Measurements from ENCODE around the gene SGK1. TPM values are rescaled to one million over a fixed set of nuclear protein-coding genes. Genes with fewer than 3 reads are reported as not detected.

Gene SGK1
- polyA plus RNA-seq, 1 donor from 2014 or later = 10.3 TPM

DNA sequence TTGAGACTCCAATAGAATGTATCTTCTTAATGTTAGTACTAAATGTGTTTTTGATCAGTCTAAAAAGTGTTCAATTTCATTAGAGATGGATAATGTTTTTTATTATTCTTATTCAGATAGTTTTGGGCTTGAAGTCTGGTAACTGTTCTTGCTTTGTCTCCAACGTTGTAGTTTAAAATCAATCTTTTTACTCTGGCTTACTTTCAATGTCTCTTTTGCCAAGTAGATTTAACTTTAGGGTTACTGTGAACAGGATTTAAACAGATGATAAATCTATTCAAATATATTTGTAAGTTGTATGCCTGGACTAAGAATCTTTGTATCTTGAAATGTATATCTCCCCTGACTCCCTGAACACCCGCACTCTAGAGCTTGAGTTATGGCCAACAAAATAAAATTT, 51.1 kb downstream of the SGK1 start:
- no peaks in the 10 kb centered on the region for H3K9me3 ChIP-seq (ENCODE audit: low read length)
- no peak overlapping the region for H3K4me2 ChIP-seq (ENCODE audit: low read length)
- H3K36me3 ChIP-seq (ENCODE audit: insufficient read depth, low read length) = no peaks in the 10 kb centered on the region
- TF ChIP-seq TAF1 (IDR thresholded peaks at IDR 0.05; ENCODE audit: low read depth) (no peak), EP300 (conservative IDR thresholded peaks at IDR 0.05; ENCODE audit: poor library complexity, severe bottlenecking) (no peak), POLR2AphosphoS5 (IDR thresholded peaks at IDR 0.05) (no peak), MXI1 (conservative IDR thresholded peaks at IDR 0.05; ENCODE audit: poor library complexity, severe bottlenecking) (no peak), RAD21 (conservative IDR thresholded peaks at IDR 0.05) (no peak), EZH2 (IDR thresholded peaks at IDR 0.05; ENCODE audit: borderline replicate concordance, insufficient read depth, low read length, poor library complexity, severe bottlenecking) (no peak), SMC3 (conservative IDR thresholded peaks at IDR 0.05; ENCODE audit: poor library complexity) (no peak)
- TF ChIP-seq, protein P1, sequence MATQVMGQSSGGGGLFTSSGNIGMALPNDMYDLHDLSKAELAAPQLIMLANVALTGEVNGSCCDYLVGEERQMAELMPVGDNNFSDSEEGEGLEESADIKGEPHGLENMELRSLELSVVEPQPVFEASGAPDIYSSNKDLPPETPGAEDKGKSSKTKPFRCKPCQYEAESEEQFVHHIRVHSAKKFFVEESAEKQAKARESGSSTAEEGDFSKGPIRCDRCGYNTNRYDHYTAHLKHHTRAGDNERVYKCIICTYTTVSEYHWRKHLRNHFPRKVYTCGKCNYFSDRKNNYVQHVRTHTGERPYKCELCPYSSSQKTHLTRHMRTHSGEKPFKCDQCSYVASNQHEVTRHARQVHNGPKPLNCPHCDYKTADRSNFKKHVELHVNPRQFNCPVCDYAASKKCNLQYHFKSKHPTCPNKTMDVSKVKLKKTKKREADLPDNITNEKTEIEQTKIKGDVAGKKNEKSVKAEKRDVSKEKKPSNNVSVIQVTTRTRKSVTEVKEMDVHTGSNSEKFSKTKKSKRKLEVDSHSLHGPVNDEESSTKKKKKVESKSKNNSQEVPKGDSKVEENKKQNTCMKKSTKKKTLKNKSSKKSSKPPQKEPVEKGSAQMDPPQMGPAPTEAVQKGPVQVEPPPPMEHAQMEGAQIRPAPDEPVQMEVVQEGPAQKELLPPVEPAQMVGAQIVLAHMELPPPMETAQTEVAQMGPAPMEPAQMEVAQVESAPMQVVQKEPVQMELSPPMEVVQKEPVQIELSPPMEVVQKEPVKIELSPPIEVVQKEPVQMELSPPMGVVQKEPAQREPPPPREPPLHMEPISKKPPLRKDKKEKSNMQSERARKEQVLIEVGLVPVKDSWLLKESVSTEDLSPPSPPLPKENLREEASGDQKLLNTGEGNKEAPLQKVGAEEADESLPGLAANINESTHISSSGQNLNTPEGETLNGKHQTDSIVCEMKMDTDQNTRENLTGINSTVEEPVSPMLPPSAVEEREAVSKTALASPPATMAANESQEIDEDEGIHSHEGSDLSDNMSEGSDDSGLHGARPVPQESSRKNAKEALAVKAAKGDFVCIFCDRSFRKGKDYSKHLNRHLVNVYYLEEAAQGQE (IDR thresholded peaks at IDR 0.05; ENCODE audit: borderline replicate concordance) = no peak
- TF ChIP-seq, protein P2, sequence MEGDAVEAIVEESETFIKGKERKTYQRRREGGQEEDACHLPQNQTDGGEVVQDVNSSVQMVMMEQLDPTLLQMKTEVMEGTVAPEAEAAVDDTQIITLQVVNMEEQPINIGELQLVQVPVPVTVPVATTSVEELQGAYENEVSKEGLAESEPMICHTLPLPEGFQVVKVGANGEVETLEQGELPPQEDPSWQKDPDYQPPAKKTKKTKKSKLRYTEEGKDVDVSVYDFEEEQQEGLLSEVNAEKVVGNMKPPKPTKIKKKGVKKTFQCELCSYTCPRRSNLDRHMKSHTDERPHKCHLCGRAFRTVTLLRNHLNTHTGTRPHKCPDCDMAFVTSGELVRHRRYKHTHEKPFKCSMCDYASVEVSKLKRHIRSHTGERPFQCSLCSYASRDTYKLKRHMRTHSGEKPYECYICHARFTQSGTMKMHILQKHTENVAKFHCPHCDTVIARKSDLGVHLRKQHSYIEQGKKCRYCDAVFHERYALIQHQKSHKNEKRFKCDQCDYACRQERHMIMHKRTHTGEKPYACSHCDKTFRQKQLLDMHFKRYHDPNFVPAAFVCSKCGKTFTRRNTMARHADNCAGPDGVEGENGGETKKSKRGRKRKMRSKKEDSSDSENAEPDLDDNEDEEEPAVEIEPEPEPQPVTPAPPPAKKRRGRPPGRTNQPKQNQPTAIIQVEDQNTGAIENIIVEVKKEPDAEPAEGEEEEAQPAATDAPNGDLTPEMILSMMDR (IDR thresholded peaks at IDR 0.05; ENCODE audit: poor library complexity, severe bottlenecking) = no peak
- no peaks in the 10 kb centered on the region for H3K9me2 ChIP-seq (ENCODE audit: insufficient read depth, low read length)
- no peak overlapping the region for H2AFZ ChIP-seq (ENCODE audit: low read depth, low read length)
- no peaks in the 10 kb centered on the region for H3K79me2 ChIP-seq (replicated peaks; ENCODE audit: insufficient read depth, low read length)
- H3K4me3 ChIP-seq (ENCODE audit: low read length) = no peak overlapping the region
- H3K9ac ChIP-seq (ENCODE audit: low read length) = no peak overlapping the region
- no peak overlapping the region for H3K27ac ChIP-seq (ENCODE audit: low read length)
- no peaks in the 10 kb centered on the region for H4K20me1 ChIP-seq (ENCODE audit: insufficient read depth)
- no peaks in the 10 kb centered on the region for H3F3A ChIP-seq (ENCODE audit: insufficient read depth, low read length, poor library complexity, severe bottlenecking)
- H3K27me3 ChIP-seq (ENCODE audit: insufficient read depth, low read depth, low read length) = no peaks in the 10 kb centered on the region

DNA sequence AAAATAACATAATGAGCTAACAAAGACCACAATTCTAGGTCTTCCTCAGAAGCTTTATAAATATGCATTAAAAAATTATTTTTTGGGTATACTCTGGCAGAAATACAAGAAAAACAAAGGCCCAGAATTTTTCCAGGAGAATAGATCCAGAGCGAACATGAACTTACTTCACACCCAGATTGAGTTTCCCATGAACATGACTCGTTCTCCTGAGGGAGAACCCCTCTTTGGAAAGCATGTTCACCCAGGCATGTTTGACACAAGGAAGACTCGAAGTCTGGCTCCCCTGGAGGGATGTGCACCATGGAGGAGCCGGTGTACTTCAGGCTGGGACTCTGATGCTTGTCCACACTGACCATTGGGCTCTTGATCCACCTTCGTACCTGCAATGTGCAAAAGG, 56.1 kb downstream of the SGK1 start:
- no peak overlapping the region for H3K9ac ChIP-seq (ENCODE audit: low read length)
- H3K4me3 ChIP-seq (ENCODE audit: low read length) = no peak overlapping the region

More for the DNA sequence above, 56.1 kb downstream of the SGK1 start:
- H3K27ac ChIP-seq (ENCODE audit: low read length) = no peak overlapping the region
- H3K9me3 ChIP-seq (ENCODE audit: low read length) = no peaks in the 10 kb centered on the region
- no peaks in the 10 kb centered on the region for H3F3A ChIP-seq (ENCODE audit: insufficient read depth, low read length, poor library complexity, severe bottlenecking)
- H3K9me2 ChIP-seq (ENCODE audit: insufficient read depth, low read length) = no peaks in the 10 kb centered on the region
- TF ChIP-seq, protein P2 (IDR thresholded peaks at IDR 0.05; ENCODE audit: poor library complexity, severe bottlenecking) = no peak
- no peak for TF ChIP-seq EP300 (conservative IDR thresholded peaks at IDR 0.05; ENCODE audit: poor library complexity, severe bottlenecking)
- TF ChIP-seq, protein P1 (IDR thresholded peaks at IDR 0.05; ENCODE audit: borderline replicate concordance) = no peak
- TF ChIP-seq EZH2 (IDR thresholded peaks at IDR 0.05; ENCODE audit: borderline replicate concordance, insufficient read depth, low read length, poor library complexity, severe bottlenecking) = no peak
- no peak for TF ChIP-seq TAF1 (IDR thresholded peaks at IDR 0.05; ENCODE audit: low read depth)
- TF ChIP-seq SMC3 (conservative IDR thresholded peaks at IDR 0.05; ENCODE audit: poor library complexity) = no peak
- no peak for TF ChIP-seq RAD21 (conservative IDR thresholded peaks at IDR 0.05)
- TF ChIP-seq POLR2AphosphoS5 (IDR thresholded peaks at IDR 0.05) = no peak
- TF ChIP-seq MXI1 (conservative IDR thresholded peaks at IDR 0.05; ENCODE audit: poor library complexity, severe bottlenecking) = no peak
- no peak overlapping the region for H2AFZ ChIP-seq (ENCODE audit: low read depth, low read length)
- no peak overlapping the region for H3K4me2 ChIP-seq (ENCODE audit: low read length)
- no peaks in the 10 kb centered on the region for H3K79me2 ChIP-seq (replicated peaks; ENCODE audit: insufficient read depth, low read length)
- no peaks in the 10 kb centered on the region for H3K27me3 ChIP-seq (ENCODE audit: insufficient read depth, low read depth, low read length)
- no peaks in the 10 kb centered on the region for H3K36me3 ChIP-seq (ENCODE audit: insufficient read depth, low read length)
- H4K20me1 ChIP-seq (ENCODE audit: insufficient read depth) = no peaks in the 10 kb centered on the region
